WI38 (cell line): Measurements from ENCODE around the gene DIP2C.

Experiments
- H3K4me3 ChIP-seq: 2 replicates; pipeline ENCODE4 v1.5.1; 2011; ENCODE audit warnings: low read depth, mild to moderate bottlenecking, control low read depth, low read length
- CTCF ChIP-seq: IDR thresholded peaks from 2 replicates; pipeline ENCODE4 v1.5.1; 2012; ENCODE audit warnings: low read depth, mild to moderate bottlenecking, control low read depth, low read length

Gene DIP2C

DNA sequence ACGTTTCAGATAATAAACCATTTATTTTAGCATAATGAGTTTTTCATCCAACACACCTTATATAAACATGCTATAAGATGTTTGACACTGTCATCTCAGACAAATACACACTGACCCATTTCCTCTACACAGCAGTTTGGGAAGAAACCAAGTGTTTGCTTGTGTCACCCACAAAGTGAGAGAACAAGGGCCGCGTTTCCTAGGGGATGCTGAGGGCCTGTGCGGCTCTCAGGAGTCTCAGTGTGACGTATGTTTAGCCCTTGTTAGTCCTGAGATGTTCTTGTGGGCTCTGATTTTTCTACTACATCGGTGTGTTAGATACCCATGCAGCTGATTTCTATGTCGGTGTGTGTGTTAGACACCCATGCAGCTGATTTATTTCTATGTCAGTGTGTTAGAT, 266.3 kb downstream of the DIP2C start:
- no peak overlapping the region for H3K4me3 ChIP-seq
- no peak for TF ChIP-seq CTCF

DNA sequence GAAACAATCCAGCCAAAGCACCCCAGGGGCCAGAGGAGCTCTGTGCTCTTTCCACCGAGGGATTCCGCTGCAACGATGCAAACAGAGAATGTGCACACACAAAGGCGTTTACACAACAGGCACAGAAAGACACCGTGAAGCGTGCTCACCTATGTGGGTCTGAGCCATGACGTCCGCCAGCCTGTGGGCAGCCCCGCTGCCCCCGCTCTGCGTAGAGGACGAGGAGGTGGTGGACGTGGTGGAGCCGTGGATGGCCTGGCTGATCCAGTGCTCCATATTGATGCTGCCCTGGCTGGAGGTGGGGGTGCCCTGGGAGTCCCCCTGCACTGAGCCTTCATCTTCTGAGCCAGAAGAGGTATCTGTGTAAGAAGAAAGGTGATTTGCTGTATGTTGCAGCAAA, 266.8 kb downstream of the DIP2C start:
- no peak overlapping the region for H3K4me3 ChIP-seq
- no peak for TF ChIP-seq CTCF

DNA sequence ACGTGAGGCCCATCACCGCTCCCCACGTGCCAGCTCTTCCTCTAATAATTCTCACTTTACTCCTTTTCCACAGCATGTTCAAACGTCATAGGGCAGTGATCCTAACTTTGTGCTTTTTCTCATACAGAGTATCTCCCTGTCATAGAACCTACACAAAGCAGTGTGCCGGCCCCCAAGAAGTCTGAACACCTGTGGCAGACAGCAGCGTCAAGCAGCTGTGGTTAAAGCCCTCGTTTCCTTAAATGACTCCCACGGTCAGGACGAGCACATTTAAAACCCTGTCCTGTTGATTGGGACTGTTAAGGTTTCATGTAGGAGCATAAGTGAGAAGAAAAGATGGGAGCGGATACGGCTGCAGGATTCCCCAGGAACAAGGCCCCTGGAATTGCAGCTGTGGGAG, 267.2 kb downstream of the DIP2C start:
- H3K4me3 ChIP-seq: no peak overlapping the region
- no peak for TF ChIP-seq CTCF

DNA sequence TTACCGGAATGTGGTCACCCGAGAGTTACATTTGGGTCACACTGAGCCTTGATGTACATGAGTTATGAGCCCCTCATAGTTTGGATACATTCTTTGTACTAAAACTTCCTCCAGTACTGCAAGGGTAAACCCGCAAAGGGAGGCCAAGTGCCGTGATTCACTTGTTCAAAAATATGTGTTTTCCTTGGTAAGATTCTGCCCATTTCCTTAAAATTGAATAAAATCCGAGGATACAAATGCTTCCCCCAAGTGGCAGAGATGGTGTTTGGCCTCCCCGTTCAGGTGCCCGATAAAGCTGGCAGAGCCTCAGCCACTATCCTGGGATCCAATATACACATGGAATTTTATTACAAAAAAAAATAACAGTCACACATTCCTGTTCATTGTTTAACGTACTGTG, 268.3 kb downstream of the DIP2C start:
- no peak for TF ChIP-seq CTCF
- H3K4me3 ChIP-seq: no peak overlapping the region

DNA sequence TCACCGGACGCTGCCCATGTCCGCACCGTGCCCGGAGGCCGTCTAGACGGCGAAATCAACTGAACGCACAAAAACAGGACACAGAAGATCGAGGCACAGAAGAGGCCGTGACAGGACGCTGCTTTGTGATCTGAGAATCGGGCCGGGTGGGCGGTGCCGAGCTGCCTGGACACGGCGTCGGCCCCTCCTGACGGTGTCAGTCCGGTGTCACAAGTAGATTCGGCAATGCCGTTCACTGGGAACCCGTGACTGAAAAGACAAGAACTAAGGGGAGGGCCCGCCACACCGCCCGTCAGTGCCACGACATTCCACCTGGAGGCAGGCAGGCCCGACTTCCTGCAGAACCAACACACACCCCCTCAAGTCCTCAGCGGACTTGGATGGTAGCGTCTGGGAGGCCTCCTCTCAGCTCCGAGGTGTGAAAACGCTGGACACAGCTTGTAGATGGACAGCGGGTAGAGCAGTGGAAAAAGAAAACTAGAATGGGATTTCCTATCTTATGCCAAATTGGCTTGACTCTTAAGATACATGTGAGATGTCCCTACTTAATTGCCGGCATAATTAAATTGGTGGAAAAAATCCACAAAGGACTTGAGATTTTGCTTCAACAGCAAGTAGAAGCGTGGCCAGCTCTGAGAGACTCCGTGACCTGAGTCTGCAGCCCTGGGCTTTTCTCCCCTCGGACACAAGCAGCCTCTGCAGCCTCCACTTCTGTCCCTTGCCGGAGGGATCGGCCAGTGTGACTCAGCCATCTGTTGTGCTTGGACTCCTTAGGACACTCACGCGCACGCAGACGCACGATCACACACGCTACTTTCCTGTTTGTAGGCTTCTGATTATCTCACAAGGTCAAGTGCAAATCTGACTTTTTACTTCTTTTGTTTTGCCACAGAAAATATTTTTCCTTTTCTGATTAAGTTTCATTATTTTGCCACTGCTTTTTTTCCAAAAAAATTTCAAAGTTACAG, 269.0 kb downstream of the DIP2C start:
- no peak for TF ChIP-seq CTCF
- H3K4me3 ChIP-seq: no peak overlapping the region

DNA sequence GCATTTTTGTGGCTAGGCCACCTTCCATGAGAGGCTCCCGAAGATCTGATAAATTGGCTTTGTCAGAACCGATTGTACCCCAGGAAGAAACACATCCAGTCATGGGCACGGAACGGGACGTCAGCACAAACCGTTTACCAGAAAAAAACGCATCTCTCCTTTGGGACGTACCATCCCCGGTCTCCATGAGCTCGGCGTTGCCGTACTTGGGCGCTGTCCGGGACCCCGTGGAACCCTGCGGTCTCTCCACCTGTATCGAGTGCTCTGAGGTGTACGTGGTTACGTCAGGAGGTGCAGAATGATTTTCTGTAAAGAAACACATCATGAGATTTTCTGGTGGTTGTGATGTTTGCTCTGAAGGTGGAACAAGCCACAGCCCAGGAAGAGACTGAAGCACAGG, 270.6 kb downstream of the DIP2C start:
- H3K4me3 ChIP-seq: no peak overlapping the region

More for the DNA sequence above, 270.6 kb downstream of the DIP2C start:
- no peak for TF ChIP-seq CTCF
